ENCODE results near the gene ZCCHC7. TPM values are rescaled to one million over a fixed set of nuclear protein-coding genes. Genes with fewer than 3 reads are reported as not detected.

The ZCCHC7 gene
- total and polyA plus RNA-seq, 7 experiments from 2014 or later: 26.1 to 47.1 (median 40.3) TPM

- no peak overlapping the region for H3K4me3 Mint-ChIP-seq
- Histone ChIP-seq H3K36me3 (ENCODE audit: control insufficient read depth in 2 of 3, insufficient read depth in 3 of 3, low read length in 3 of 3) (no peaks in the 10 kb centered on the region), H3K4me1 (ENCODE audit: control insufficient read depth in 2 of 2, insufficient read depth in 2 of 2, low read length in 2 of 2) (no peaks in the 10 kb centered on the region), H3K4me3 (ENCODE audit: low read length) (no peak overlapping the region), H3K27ac (ENCODE audit: low read depth, low read length) (no peak overlapping the region), H3K27me3 (ENCODE audit: control insufficient read depth in 2 of 2, insufficient read depth in 2 of 2, low read length in 2 of 2) (no peaks in the 10 kb centered on the region), H3K9me3 (ENCODE audit: control insufficient read depth in 2 of 3, low read length in 3 of 3) (no peaks in the 10 kb centered on the region)
- intact Hi-C loops (cut with micrococcal nuclease): no loop called here
- CTCF ChIA-PET: no interaction called here
- DNase-seq: no peak
- POLR2A ChIA-PET: no interaction called here
- H3K36me3 Mint-ChIP-seq: peaks cover 0 to 20% (median 11%) of the 10 kb centered on the region in 5 donors
- no peaks in the 10 kb centered on the region for H3K9me3 Mint-ChIP-seq
- no peak for ATAC-seq
- H3K27ac Mint-ChIP-seq: no peak overlapping the region
- H3K4me1 Mint-ChIP-seq: peaks cover 0 to 3% (median 0%) of the 10 kb centered on the region in 7 donors
- no peaks in the 10 kb centered on the region for H3K27me3 Mint-ChIP-seq
Measured at GRCh38 chr9:37343724-37344123, 223.3 kb downstream of the ZCCHC7 start.

- Mint-ChIP-seq H3K4me3 (no peak overlapping the region), H3K27ac (no peak overlapping the region), H3K36me3 (peaks cover 0 to 23% (median 12%) of the 10 kb centered on the region in 5 donors), H3K27me3 (no peaks in the 10 kb centered on the region), H3K4me1 (peaks cover 0 to 5% (median 0%) of the 10 kb centered on the region in 7 donors), H3K9me3 (no peaks in the 10 kb centered on the region)
- Histone ChIP-seq H3K27ac (ENCODE audit: low read depth, low read length) (no peak overlapping the region), H3K36me3 (ENCODE audit: control insufficient read depth in 2 of 3, insufficient read depth in 3 of 3, low read length in 3 of 3) (no peaks in the 10 kb centered on the region), H3K4me1 (ENCODE audit: control insufficient read depth in 2 of 2, insufficient read depth in 2 of 2, low read length in 2 of 2) (no peaks in the 10 kb centered on the region), H3K4me3 (ENCODE audit: low read length) (no peak overlapping the region), H3K27me3 (ENCODE audit: control insufficient read depth in 2 of 2, insufficient read depth in 2 of 2, low read length in 2 of 2) (no peaks in the 10 kb centered on the region), H3K9me3 (ENCODE audit: control insufficient read depth in 2 of 3, low read length in 3 of 3) (no peaks in the 10 kb centered on the region)
- intact Hi-C loops (cut with micrococcal nuclease): no loop called here
- ChIA-PET POLR2A (interaction anchor here (0.6 kb wide), 1 partner anchor 11 kb away, joined by 3 read pairs; no protein-coding TSS in a partner anchor), CTCF (no interaction called here)
- DNase-seq: no peak
- ATAC-seq: no peak
Measured at GRCh38 chr9:37345038-37345437, 224.7 kb downstream of the ZCCHC7 start.

DNA sequence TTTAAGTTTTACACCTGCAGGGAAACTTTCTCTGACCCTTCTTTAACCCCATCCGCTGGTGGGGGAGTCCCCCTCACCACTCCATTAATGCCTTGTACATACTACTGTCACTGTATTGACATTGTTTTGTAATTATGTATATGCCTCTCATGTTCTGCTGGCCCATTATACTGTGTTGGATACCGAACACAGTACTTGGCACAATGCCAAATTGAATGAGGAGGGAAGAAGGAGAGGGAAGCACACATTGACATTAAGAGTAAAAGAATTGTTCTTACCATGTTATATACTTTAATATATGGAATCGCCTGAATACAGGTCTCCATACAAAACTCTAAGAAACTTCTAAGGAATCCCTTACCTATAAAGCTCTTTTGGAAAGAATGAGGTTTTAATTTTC, 228.5 kb downstream of the ZCCHC7 start:
- Histone ChIP-seq H3K27me3 (ENCODE audit: control insufficient read depth in 2 of 2, insufficient read depth in 2 of 2, low read length in 2 of 2) (no peaks in the 10 kb centered on the region), H3K4me1 (ENCODE audit: control insufficient read depth in 2 of 2, insufficient read depth in 2 of 2, low read length in 2 of 2) (no peaks in the 10 kb centered on the region), H3K27ac (ENCODE audit: low read depth, low read length) (no peak overlapping the region), H3K9me3 (ENCODE audit: control insufficient read depth in 2 of 3, low read length in 3 of 3) (no peaks in the 10 kb centered on the region), H3K36me3 (ENCODE audit: control insufficient read depth in 2 of 3, insufficient read depth in 3 of 3, low read length in 3 of 3) (peaks cover 0 to 5% (median 0%) of the 10 kb centered on the region in 3 experiments), H3K4me3 (ENCODE audit: low read length) (no peak overlapping the region)
- DNase-seq (no peak), ATAC-seq (no peak)
- H3K9me3 Mint-ChIP-seq: no peaks in the 10 kb centered on the region
- H3K27ac Mint-ChIP-seq: peak overlapping the region in 1 of 9 donors; percentile 19
- peaks cover 0 to 5% (median 0%) of the 10 kb centered on the region in 7 donors for H3K4me1 Mint-ChIP-seq
- H3K36me3 Mint-ChIP-seq: peaks cover 13 to 51% (median 34%) of the 10 kb centered on the region in 5 donors
- CTCF ChIA-PET: no interaction called here
- intact Hi-C loops (cut with micrococcal nuclease): no loop called here
- POLR2A ChIA-PET: interaction anchor here (0.6 to 1.2 kb wide), 3 partner anchors 12 to 254 kb away, joined by 3 to 4 read pairs (median 3); no protein-coding TSS in a partner anchor
- H3K27me3 Mint-ChIP-seq: no peaks in the 10 kb centered on the region
- H3K4me3 Mint-ChIP-seq: no peak overlapping the region

DNA sequence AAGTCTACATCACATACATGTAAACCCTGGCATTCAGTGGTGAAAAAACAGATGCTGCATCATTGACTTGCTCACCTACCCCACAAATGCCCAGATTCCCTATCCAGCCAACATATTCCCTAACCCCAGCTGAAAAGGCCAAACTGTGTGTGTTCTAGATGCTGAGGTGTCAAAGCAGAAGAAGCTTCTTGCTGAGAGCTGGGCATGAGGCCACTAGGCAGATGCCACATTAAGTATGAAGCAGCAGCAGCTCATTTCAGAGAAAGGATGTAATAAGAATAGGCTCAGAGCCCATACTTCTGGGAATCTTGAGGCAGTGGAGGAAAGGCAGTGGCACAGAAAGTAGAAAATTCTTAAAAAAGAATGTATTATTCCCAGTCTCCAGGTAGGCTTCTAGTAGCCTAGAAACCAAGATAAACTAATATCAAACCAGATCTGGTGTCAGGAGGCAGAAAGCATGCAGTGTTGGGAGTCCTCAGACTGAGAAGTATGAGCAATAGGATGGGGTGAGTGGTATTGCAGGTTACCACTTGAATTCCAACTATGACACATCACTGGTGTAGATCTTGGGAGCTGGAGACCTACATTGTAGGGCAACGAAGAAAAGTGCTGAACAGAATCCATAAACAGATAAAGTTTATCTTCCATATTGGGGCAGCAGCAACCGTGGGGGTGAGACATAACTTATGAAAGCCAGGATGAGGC, 230.3 kb downstream of the ZCCHC7 start:
- H3K36me3 ChIP-seq (ENCODE audit: control insufficient read depth in 2 of 3, insufficient read depth in 3 of 3, low read length in 3 of 3): peaks cover 0 to 16% (median 0%) of the 10 kb centered on the region in 3 experiments
- DNase-seq (no peak), ATAC-seq (no peak)
- ChIA-PET POLR2A (no interaction called here), CTCF (no interaction called here)
- no peaks in the 10 kb centered on the region for H3K27me3 ChIP-seq (ENCODE audit: control insufficient read depth in 2 of 2, insufficient read depth in 2 of 2, low read length in 2 of 2)
- no peak overlapping the region for H3K4me3 ChIP-seq (ENCODE audit: low read length)
- H3K27ac Mint-ChIP-seq: no peak overlapping the region
- H3K9me3 ChIP-seq (ENCODE audit: control insufficient read depth in 2 of 3, low read length in 3 of 3): no peaks in the 10 kb centered on the region
- intact Hi-C loops (cut with micrococcal nuclease): no loop called here
- H3K36me3 Mint-ChIP-seq: peaks cover 11 to 54% (median 37%) of the 10 kb centered on the region in 5 donors
- no peaks in the 10 kb centered on the region for H3K9me3 Mint-ChIP-seq
- no peaks in the 10 kb centered on the region for H3K27me3 Mint-ChIP-seq
- no peak overlapping the region for H3K4me3 Mint-ChIP-seq
- no peak overlapping the region for H3K27ac ChIP-seq (ENCODE audit: low read depth, low read length)
- H3K4me1 ChIP-seq (ENCODE audit: control insufficient read depth in 2 of 2, insufficient read depth in 2 of 2, low read length in 2 of 2): no peaks in the 10 kb centered on the region
- peaks cover 0 to 8% (median 0%) of the 10 kb centered on the region in 7 donors for H3K4me1 Mint-ChIP-seq

DNA sequence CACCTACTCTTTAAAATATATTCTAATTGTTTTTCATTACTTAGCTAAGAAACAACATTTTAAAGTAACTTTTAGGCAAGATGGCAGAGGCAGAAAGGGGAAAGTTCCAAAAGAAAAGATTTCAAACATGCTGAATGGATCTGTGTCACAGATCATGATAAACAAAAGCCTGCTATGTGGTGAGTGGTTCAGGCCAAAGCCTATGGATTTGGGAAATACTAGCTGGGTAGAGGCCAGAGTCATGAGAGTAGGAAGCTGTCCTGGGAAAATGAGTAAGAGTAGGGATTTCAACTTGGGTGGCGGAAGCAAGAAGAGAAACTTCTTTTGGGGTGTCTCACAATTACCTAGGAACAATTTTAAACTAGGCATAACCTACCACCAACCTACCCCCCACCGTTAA, 233.4 kb downstream of the ZCCHC7 start:
- intact Hi-C loops (cut with micrococcal nuclease): no loop called here
- Histone ChIP-seq H3K27ac (ENCODE audit: low read depth, low read length) (no peak overlapping the region), H3K36me3 (ENCODE audit: control insufficient read depth in 2 of 3, insufficient read depth in 3 of 3, low read length in 3 of 3) (peaks cover 0 to 27% (median 4%) of the 10 kb centered on the region in 3 experiments), H3K9me3 (ENCODE audit: control insufficient read depth in 2 of 3, low read length in 3 of 3) (no peaks in the 10 kb centered on the region), H3K4me3 (ENCODE audit: low read length) (no peak overlapping the region), H3K27me3 (ENCODE audit: control insufficient read depth in 2 of 2, insufficient read depth in 2 of 2, low read length in 2 of 2) (no peaks in the 10 kb centered on the region), H3K4me1 (ENCODE audit: control insufficient read depth in 2 of 2, insufficient read depth in 2 of 2, low read length in 2 of 2) (no peaks in the 10 kb centered on the region)
- Mint-ChIP-seq H3K4me3 (no peak overlapping the region), H3K36me3 (peaks cover 9 to 58% (median 42%) of the 10 kb centered on the region in 5 donors), H3K9me3 (no peaks in the 10 kb centered on the region), H3K4me1 (peaks cover 0 to 5% (median 0%) of the 10 kb centered on the region in 7 donors), H3K27ac (peak overlapping the region in 1 of 9 donors; percentile 13), H3K27me3 (no peaks in the 10 kb centered on the region)
- no peak for ATAC-seq
- CTCF ChIA-PET: no interaction called here
- POLR2A ChIA-PET: no interaction called here
- DNase-seq: no peak

DNA sequence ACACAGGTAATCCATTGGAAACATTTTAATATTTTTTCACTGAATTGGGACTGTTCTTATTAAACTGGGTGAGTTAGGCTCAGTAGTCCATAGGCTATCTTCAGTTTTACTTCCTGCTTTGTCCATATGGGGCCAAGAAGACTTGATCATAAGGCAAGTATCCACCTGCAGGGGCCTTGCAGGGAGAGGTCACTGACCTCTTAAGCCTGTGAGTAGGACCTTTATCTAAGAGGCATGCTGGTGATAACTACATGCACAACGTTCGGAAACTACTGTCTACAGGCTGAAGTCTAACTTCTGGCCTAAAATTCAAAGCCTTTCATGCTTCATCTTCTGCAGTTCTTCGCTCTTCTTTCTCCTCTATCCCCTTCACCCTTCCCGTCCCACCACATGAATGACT, 242.1 kb downstream of the ZCCHC7 start:
- Histone ChIP-seq H3K4me3 (ENCODE audit: low read length) (no peak overlapping the region), H3K36me3 (ENCODE audit: control insufficient read depth in 2 of 3, insufficient read depth in 3 of 3, low read length in 3 of 3) (no peaks in the 10 kb centered on the region), H3K9me3 (ENCODE audit: control insufficient read depth in 2 of 3, low read length in 3 of 3) (no peaks in the 10 kb centered on the region), H3K4me1 (ENCODE audit: control insufficient read depth in 2 of 2, insufficient read depth in 2 of 2, low read length in 2 of 2) (no peaks in the 10 kb centered on the region), H3K27ac (ENCODE audit: low read depth, low read length) (no peak overlapping the region), H3K27me3 (ENCODE audit: control insufficient read depth in 2 of 2, insufficient read depth in 2 of 2, low read length in 2 of 2) (no peaks in the 10 kb centered on the region)
- Mint-ChIP-seq H3K27ac (no peak overlapping the region), H3K4me1 (peaks cover 0 to 10% (median 0%) of the 10 kb centered on the region in 7 donors), H3K4me3 (no peak overlapping the region), H3K36me3 (peaks cover 0 to 20% (median 15%) of the 10 kb centered on the region in 5 donors), H3K27me3 (no peaks in the 10 kb centered on the region), H3K9me3 (peaks cover 0 to 4% (median 0%) of the 10 kb centered on the region in 11 donors)
- CTCF ChIA-PET: no interaction called here
- ATAC-seq (no peak), DNase-seq (no peak)
- intact Hi-C loops (cut with micrococcal nuclease): loop anchor here in 1 of 2 donors (10.0 kb wide), 1 partner anchor 368 kb away; no protein-coding TSS in a partner anchor
- POLR2A ChIA-PET: no interaction called here

DNA sequence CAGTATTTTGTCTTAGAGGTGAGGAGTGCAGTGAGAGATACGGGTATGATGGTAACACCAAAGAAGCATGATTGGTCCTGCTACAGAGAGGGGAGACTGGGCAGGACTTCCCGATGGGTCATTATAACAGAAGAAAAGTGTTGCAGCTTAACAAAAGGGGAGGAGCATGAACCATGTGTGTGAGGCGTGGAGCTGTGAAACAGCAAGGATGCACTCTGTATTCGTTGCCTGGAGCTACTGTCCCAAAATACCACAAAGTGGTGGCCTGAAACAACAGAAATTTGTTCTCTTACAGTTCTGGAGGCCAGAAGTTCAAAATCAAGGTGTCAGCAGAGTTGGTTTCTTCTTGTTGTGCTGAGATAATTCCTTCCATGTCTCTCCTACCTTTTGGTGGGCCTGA, 242.8 kb downstream of the ZCCHC7 start:
- Mint-ChIP-seq H3K27me3 (no peaks in the 10 kb centered on the region), H3K9me3 (peaks cover 0 to 4% (median 0%) of the 10 kb centered on the region in 11 donors), H3K27ac (peak overlapping the region in 1 of 9 donors; percentile 31), H3K36me3 (peaks cover 0 to 18% (median 15%) of the 10 kb centered on the region in 5 donors), H3K4me3 (no peak overlapping the region), H3K4me1 (peaks cover 0 to 10% (median 0%) of the 10 kb centered on the region in 7 donors)
- Histone ChIP-seq H3K27ac (ENCODE audit: low read depth, low read length) (no peak overlapping the region), H3K36me3 (ENCODE audit: control insufficient read depth in 2 of 3, insufficient read depth in 3 of 3, low read length in 3 of 3) (no peaks in the 10 kb centered on the region), H3K4me1 (ENCODE audit: control insufficient read depth in 2 of 2, insufficient read depth in 2 of 2, low read length in 2 of 2) (no peaks in the 10 kb centered on the region), H3K27me3 (ENCODE audit: control insufficient read depth in 2 of 2, insufficient read depth in 2 of 2, low read length in 2 of 2) (no peaks in the 10 kb centered on the region), H3K9me3 (ENCODE audit: control insufficient read depth in 2 of 3, low read length in 3 of 3) (no peaks in the 10 kb centered on the region), H3K4me3 (ENCODE audit: low read length) (no peak overlapping the region)
- ChIA-PET CTCF (no interaction called here), POLR2A (no interaction called here)
- no peak for ATAC-seq
- intact Hi-C loops (cut with micrococcal nuclease): loop anchor here in 1 of 2 donors (10.0 kb wide), 1 partner anchor 368 kb away; no protein-coding TSS in a partner anchor
- no peak for DNase-seq
